K562 (cell line): Measurements from ENCODE around the gene ADCY4. TPM values are rescaled to one million over a fixed set of nuclear protein-coding genes. Genes with fewer than 3 reads are reported as not detected.
A peak's percentile ranks its signal among the peaks of the same experiment; 100 is the strongest.

Experiments used
- BACH1 ChIP-seq: fragments of 200-800 bp; sonication (Bioruptor generic); IDR thresholded peaks from 2 replicates; pipeline ENCODE4 v1.6.1; 2016; ENCODE audit warnings: missing genetic modification characterization, missing compliant biosample characterization
- E2F3 ChIP-seq: fragments of 250-450 bp; sonication (Bioruptor Pico); IDR thresholded peaks from 2 replicates; pipeline ENCODE4 v1.4.0; 2020; ENCODE audit warnings: mild to moderate bottlenecking
- ELK1 ChIP-seq: sonication (generic); formaldehyde crosslinking; IDR thresholded peaks from 2 replicates; pipeline ENCODE4 v1.8.1; 2022; ENCODE audit warnings: missing genetic modification reagents
- ETS1 ChIP-seq: conservative IDR thresholded peaks from 2 replicates; pipeline ENCODE4 v1.6.1; 2011; ENCODE audit warnings: low read depth, mild to moderate bottlenecking, low read length; ENCODE audit not compliant: control insufficient read depth
- GTF3C2 ChIP-seq: IDR thresholded peaks from 3 replicates; pipeline ENCODE4 v1.6.1; 2011; ENCODE audit warnings: borderline replicate concordance, mild to moderate bottlenecking, moderate library complexity; ENCODE audit not compliant: insufficient read length; ENCODE audit errors: extremely low read depth
- JUNB ChIP-seq: fragments of 450-650 bp; formaldehyde crosslinking; conservative IDR thresholded peaks from 2 replicates; pipeline ENCODE4 v1.4.0; 2020; ENCODE audit warnings: mild to moderate bottlenecking
- KAT8 ChIP-seq: fragments of 450-650 bp; IDR thresholded peaks from 2 replicates; pipeline ENCODE4 v1.6.1; 2016; ENCODE audit warnings: low read depth, mild to moderate bottlenecking
- NR0B1 ChIP-seq: fragments of 450-650 bp; IDR thresholded peaks from one replicate; pipeline ENCODE4 v1.6.1; 2018; ENCODE audit warnings: mild to moderate bottlenecking, moderate library complexity; ENCODE audit not compliant: partially characterized antibody
- RBFOX2 ChIP-seq: fragments of 200-400 bp; formaldehyde crosslinking; IDR thresholded peaks from 2 replicates; pipeline ENCODE4 v1.6.1; 2017; ENCODE audit warnings: low read depth, mild to moderate bottlenecking, low read length, moderate library complexity
- SMARCE1 ChIP-seq: fragments of 450-650 bp; IDR thresholded peaks from 2 replicates; pipeline ENCODE4 v1.7.1; 2016; ENCODE audit warnings: mild to moderate bottlenecking
- ZNF311 ChIP-seq: fragments of 250-450 bp; sonication (Bioruptor Pico); IDR thresholded peaks from 2 replicates; pipeline ENCODE4 v1.4.0; 2020; ENCODE audit warnings: mild to moderate bottlenecking, moderate library complexity
- ZNF407 ChIP-seq: fragments of 450-650 bp; IDR thresholded peaks from 2 replicates; pipeline ENCODE4 v1.6.1; 2016; ENCODE audit warnings: low read depth
- polyA plus RNA-seq, 8 experiments: library from polyadenylated mRNA; depleted of rRNA in 4 of 8; stranded (reverse) in 5 of 8; unstranded in 3 of 8; fragments of >200 nt; fragmentation: Nextera tagmentation in 2 of 8; fragmentation: Illumina TruSeq in 1 of 8; extraction: Ambion mirVana in 2 of 8; extraction: Trizol in 1 of 8; gene quantifications; 2 replicates each; pipeline versions ENCODE4 v1.2.1 to v1.2.3, GENCODE V29; 2011 to 2014; ENCODE audit warnings: inconsistent platforms in 1 of 8, missing spikeins in 1 of 8
- total RNA-seq, 7 experiments: library from RNA; depleted of rRNA in 6 of 7; stranded (reverse); fragments of >200 nt in 6 of 7; fragmentation: Illumina TruSeq in 2 of 7; extraction: Trizol in 2 of 7; gene quantifications; 2 replicates each; pipeline versions ENCODE4 v1.2.1 to v1.2.3, GENCODE V29; 2011 to 2021; ENCODE audit warnings: low replicate concordance in 1 of 7

Gene ADCY4
- total and polyA plus RNA-seq, 9 of the 15 experiments (the other 6 are each of a cell fraction or from before 2014, with no cell fraction given) = 0.04 to 0.31 (median 0.15) TPM; not detected in 2

- TF ChIP-seq ZNF407 (no peak), JUNB (CRISPR knock-in tag) (no peak), KAT8 (no peak), ZNF311 (no peak), NR0B1 (no peak), E2F3 (CRISPR knock-in tag) (no peak), ETS1 (no peak), SMARCE1 (peak; percentile 62), GTF3C2 (no peak), RBFOX2 (no peak), BACH1 (tag) (no peak), ELK1 (CRISPR knock-in tag) (no peak)
Observed at GRCh38 chr14:24317141-24317928, 17.5 kb downstream of the ADCY4 start (continued).
